Ecto neural progenitor cell (in vitro differentiated cells): Measurements from ENCODE around the gene DCT.
"Not testable (repeated sequence)": the region's sequence is repeated elsewhere in the genome, so short reads cannot be mapped to it uniquely, and the experiment has no call there.

Source experiments
- DNase-seq: peaks from one replicate; pipeline ENCODE4 v3.0.0-alpha.2; 2018; ENCODE audit warnings: low spot score

The DCT gene

GRCh38 chr13:94479616-94480015, at the start of gene DCT:
TSS of gene DCT (minus strand) at chr13:94479682. CDS start at chr13:94479255, 427 bp downstream.
- DNase-seq: no peak

- not testable (repeated sequence) for DNase-seq
These were observed 47.5 kb upstream of the DCT start for GRCh38 chr13:94526956-94527355.

GRCh38 chr13:94525781-94526180, 46.3 kb upstream of the DCT start:
- DNase-seq: no peak

- DNase-seq: no peak
These were observed 44.9 kb upstream of the DCT start for GRCh38 chr13:94524407-94524806.

GRCh38 chr13:94520001-94520400, 40.5 kb upstream of the DCT start:
- DNase-seq: no peak

- no peak for DNase-seq
These were observed 37.0 kb upstream of the DCT start for GRCh38 chr13:94516456-94516855.

- no peak for DNase-seq
These were observed 36.4 kb upstream of the DCT start for GRCh38 chr13:94515911-94516310.

- no peak for DNase-seq
These were observed 35.9 kb upstream of the DCT start for GRCh38 chr13:94515374-94515773.

GRCh38 chr13:94513026-94513425, 33.5 kb upstream of the DCT start:
- no peak for DNase-seq

- no peak for DNase-seq
These were observed 26.2 kb upstream of the DCT start for GRCh38 chr13:94505730-94506129.

GRCh38 chr13:94503851-94504250, 24.4 kb upstream of the DCT start:
- DNase-seq: no peak

- DNase-seq: not testable (repeated sequence)
These were observed 19.3 kb upstream of the DCT start for GRCh38 chr13:94498831-94499230.

GRCh38 chr13:94495806-94496205, 16.3 kb upstream of the DCT start:
- no peak for DNase-seq

- no peak for DNase-seq
These were observed 14.5 kb upstream of the DCT start for GRCh38 chr13:94494026-94494425.

- no peak for DNase-seq
These were observed 7.6 kb upstream of the DCT start for GRCh38 chr13:94487043-94487442.

- no peak for DNase-seq
These were observed 4.5 kb upstream of the DCT start for GRCh38 chr13:94483970-94484369.

GRCh38 chr13:94481941-94482340, 2.5 kb upstream of the DCT start:
- DNase-seq: no peak

GRCh38 chr13:94480672-94481145, 1.2 kb upstream of the DCT start:
- no peak for DNase-seq

- DNase-seq: no peak
These were observed 569 bp downstream of the DCT start for GRCh38 chr13:94478913-94479312.

GRCh38 chr13:94470126-94470525, 9.4 kb downstream of the DCT start:
- DNase-seq: no peak

- no peak for DNase-seq
These were observed 14.7 kb downstream of the DCT start for GRCh38 chr13:94464771-94465170.

- no peak for DNase-seq
These were observed 16.8 kb downstream of the DCT start for GRCh38 chr13:94462670-94463069.

GRCh38 chr13:94459116-94459515, 20.4 kb downstream of the DCT start:
- no peak for DNase-seq

GRCh38 chr13:94455414-94455813, 24.1 kb downstream of the DCT start:
- DNase-seq: no peak

- no peak for DNase-seq
These were observed 24.6 kb downstream of the DCT start for GRCh38 chr13:94454906-94455305.
